Mammary epithelial cell (primary cell): ENCODE measurements around the gene ARHGAP45.

ENCODE experiments used
- EZH2 ChIP-seq: IDR thresholded peaks from 2 replicates; pipeline ENCODE4 v1.6.1; 2012; ENCODE audit warnings: low read length, inconsistent platforms, borderline replicate concordance
- TF ChIP-seq, protein P1 (sequence below), 2 donors: IDR thresholded peaks in 1 of 2; conservative IDR thresholded peaks in 1 of 2; 2 replicates each; pipeline ENCODE4 v1.5.1; 2011 to 2012; ENCODE audit warnings: inconsistent platforms in 2 of 2, low read length in 2 of 2, mild to moderate bottlenecking in 2 of 2, control low read depth in 1 of 2, low read depth in 1 of 2; ENCODE audit not compliant: insufficient read depth in 1 of 2; ENCODE audit errors: extremely low read depth in 1 of 2

DNA sequence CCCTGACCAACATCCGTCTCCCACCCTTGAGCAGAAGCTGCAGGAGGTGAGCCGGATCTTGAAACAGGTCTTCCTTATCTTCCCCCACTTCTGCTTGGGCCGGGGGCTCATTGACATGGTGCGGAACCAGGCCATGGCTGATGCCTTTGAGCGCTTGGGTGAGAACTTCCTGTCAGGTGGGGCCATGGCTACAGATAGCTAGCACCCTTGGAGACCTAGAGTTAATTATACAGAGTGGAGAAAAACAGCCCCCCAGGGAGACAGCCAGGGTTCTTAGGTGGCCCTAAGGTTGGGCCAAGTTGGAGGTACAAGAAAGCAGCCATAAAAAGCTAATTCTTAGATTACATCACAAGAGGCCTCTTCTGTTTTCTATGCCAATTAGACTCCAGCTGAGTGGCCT is 8.9 kb upstream of the ARHGAP45 start:
- TF ChIP-seq, protein P1, sequence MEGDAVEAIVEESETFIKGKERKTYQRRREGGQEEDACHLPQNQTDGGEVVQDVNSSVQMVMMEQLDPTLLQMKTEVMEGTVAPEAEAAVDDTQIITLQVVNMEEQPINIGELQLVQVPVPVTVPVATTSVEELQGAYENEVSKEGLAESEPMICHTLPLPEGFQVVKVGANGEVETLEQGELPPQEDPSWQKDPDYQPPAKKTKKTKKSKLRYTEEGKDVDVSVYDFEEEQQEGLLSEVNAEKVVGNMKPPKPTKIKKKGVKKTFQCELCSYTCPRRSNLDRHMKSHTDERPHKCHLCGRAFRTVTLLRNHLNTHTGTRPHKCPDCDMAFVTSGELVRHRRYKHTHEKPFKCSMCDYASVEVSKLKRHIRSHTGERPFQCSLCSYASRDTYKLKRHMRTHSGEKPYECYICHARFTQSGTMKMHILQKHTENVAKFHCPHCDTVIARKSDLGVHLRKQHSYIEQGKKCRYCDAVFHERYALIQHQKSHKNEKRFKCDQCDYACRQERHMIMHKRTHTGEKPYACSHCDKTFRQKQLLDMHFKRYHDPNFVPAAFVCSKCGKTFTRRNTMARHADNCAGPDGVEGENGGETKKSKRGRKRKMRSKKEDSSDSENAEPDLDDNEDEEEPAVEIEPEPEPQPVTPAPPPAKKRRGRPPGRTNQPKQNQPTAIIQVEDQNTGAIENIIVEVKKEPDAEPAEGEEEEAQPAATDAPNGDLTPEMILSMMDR (conservative IDR thresholded peaks at IDR 0.05 in 1 of 2, IDR thresholded peaks at IDR 0.05 in 1 of 2; ENCODE audit: extremely low read depth in 1 of 2, insufficient read depth in 1 of 2, low read depth in 1 of 2, low read length in 2 of 2) = no peak
- TF ChIP-seq EZH2 = no peak
